DMS53 (cell line): ENCODE measurements around the gene PLSCR2.
A peak's percentile ranks its signal among the peaks of the same experiment; 100 is the strongest.
"Not testable (repeated sequence)": the region's sequence is repeated elsewhere in the genome, so short reads cannot be mapped to it uniquely, and the experiment has no call there.

Experiments used
- DNase-seq: peaks from one replicate; lab custom pipeline; 2025; lab: John Stamatoyannopoulos, UW

The PLSCR2 gene

DNA sequence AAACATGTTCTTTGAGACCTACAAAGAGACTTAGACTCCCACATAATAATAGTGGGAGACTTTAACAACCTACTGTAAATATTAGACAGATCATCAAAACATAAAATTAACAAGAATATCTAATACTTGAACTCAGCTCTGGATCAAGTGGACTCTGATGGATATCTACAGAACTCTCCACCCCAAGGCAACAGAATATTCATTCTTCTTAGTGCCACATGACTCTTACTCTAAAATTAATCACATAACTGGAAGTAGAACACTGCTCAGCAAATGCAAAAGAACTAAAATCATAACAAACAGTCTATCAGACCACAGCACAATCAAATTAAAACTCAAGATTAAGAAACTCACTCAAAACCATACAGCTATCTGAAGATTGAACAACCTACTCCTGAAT lies 15.9 kb upstream of the PLSCR2 start:
- no peak for DNase-seq

- no peak for DNase-seq
These were observed 6.9 kb upstream of the PLSCR2 start for GRCh38 chr3:146476094-146476740.

DNA sequence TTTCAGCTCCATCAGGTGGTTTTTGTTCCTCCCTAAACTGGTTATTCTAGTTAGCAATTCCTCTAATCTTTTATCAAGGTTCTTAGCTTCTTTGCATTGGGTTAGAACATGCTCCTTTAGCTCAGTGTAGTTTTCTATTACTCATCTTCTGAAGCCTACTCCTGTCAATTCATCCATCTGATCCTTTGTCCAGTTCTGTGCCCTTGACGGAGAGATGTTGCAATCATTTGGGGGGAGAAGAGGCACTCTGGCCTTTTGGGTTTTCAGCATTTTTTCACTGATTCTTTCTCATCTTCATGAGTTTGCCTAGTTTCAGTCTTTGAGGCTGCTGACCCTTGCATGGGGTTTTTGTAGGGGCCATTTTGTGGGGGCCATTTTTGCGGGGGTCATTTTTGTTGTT lies 5.6 kb upstream of the PLSCR2 start:
- DNase-seq, result not testable (repeated sequence)

DNA sequence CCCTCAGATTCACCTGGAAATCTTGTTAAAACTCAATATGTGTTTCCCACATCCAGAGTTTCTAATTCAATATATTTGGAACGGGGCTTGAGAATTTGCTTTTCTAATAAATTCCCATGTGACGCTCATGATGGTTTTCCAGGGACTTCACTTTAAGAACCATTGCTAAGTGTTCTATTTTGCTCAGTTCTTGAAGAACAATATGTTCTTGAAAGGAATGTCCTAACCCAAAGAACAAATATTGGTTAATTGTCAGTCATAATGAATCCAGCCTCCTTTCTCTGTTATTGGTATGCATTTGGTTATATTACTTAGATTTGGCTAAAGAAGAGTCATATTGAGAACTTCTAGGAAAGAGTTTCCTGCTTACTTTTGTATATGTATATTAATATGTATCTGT lies 4.4 kb upstream of the PLSCR2 start:
- no peak for DNase-seq

DNA sequence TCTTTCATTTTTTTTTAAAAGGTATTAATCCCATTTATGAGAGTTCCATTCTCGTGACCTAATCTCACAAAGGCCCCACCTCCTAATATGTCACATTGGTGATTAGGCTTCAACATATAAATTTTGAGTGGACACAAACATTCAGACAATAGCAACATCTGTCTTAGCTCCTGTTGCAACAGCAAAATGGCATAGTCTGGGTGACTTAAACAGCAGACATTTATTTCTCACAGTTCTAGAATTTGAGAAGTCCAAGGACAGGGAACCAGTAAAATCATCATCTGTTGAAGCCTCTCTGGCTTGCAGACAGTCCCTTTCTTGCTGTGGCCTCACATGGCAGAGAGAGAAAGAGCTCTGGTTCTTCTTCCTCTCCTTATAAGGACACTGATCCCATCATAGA lies 3.2 kb upstream of the PLSCR2 start:
- no peak for DNase-seq

DNA sequence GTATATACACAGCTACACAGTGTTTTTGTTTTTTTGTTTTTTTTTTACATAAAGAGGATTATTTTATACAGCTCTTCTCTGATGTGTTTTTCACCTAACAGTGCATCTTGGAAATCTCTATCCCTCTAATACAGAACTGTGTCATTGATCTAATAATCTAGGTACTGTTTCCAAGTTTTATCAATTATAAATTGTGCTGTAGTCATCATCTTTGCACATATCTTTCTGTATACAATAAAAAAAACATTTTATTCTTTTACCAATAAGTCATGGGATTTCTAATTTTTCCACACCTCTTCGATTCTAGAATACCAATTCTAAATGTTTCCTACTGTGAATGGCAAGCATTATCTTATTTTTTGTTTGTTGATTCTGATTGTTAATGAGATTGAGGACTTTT lies 1.7 kb upstream of the PLSCR2 start:
- no peak for DNase-seq

DNA sequence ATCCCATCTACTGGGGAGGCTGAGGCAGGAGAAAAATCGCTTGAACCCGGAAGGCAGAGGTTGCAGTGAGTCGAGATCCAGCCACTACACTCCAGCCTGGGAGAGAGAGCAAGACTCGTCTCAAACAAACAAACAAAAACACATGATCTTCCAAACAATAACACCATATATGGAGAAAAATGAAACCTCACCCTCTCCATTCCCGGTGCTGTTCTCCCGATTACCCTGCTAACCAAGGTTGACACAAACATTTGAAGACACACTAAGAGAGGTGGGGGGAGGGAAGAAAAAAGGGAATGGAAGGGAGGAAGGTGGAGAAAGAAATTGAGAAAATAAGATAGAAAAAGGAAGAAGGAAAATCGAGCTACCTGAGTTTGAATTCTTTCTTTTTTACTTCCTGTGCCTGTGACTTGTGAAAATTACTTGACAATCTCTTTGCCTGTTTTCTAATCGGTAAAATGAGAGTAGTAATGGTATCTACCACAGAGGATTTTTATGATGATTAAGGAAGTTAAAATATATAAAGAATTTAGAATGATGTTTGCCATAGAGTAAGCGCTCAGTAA lies 1.1 kb upstream of the PLSCR2 start:
- DNase-seq, result peak; percentile 87

DNA sequence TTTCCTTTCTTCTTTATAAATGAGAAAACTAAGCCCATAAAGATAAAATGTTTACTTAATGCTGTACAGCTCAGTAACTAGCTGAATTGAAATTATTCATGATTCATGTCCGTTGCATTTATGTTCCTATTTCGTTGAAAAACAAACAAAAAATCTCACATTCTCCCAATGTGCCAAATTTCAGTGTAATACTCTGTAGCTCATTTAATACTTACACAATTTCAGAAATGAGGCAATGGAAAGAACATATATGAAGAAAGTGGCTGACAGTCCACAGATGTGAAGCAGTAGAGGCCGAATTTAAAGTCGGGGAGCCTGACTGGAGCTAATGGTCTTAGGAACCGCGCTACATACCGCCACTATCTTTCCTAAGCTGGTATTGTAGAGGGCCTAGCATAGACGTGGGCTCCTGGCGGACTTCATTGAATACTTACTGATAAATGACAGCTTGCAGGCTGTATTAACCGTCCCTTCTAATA lies 651 bp downstream of the PLSCR2 start:
- no peak for DNase-seq

DNA sequence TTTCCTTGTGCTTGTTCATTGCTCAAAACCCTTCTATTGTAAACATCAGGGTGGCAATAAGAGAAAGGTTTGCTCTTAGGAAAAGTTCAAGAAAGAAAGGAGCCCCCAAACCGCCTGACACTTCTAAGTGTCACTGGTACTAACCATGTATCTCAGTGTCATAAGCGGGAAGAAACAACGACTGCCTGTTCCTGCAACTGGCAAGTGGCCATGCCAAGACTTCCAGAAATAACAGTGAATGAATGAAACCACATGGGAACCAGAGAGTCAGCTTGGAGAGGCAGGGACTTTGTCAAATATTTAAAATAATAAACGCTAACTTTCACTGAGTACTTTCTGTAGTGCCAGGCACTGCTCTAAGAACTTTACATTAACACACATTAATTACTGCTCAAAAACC lies 1.1 kb downstream of the PLSCR2 start:
- DNase-seq, result peak; percentile 42

DNA sequence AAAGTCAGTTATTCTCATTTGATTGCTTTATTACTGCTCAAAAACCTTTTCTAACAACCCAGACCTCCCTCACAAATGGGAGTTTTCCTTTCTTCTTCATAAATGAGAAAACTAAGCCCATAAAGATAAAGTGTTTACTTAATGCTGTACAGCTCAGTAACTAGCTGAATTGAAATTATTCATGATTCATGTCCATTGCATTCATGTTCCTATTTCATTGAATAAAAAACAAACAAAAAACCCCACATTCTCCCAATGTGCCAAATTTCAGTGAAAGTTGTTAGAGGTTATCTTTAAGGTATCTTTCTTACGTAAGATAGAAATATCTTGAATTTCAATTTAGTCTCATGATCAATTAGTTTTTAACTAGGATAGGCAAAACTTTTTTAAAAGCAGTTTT lies 2.8 kb downstream of the PLSCR2 start:
- DNase-seq, result no peak

DNA sequence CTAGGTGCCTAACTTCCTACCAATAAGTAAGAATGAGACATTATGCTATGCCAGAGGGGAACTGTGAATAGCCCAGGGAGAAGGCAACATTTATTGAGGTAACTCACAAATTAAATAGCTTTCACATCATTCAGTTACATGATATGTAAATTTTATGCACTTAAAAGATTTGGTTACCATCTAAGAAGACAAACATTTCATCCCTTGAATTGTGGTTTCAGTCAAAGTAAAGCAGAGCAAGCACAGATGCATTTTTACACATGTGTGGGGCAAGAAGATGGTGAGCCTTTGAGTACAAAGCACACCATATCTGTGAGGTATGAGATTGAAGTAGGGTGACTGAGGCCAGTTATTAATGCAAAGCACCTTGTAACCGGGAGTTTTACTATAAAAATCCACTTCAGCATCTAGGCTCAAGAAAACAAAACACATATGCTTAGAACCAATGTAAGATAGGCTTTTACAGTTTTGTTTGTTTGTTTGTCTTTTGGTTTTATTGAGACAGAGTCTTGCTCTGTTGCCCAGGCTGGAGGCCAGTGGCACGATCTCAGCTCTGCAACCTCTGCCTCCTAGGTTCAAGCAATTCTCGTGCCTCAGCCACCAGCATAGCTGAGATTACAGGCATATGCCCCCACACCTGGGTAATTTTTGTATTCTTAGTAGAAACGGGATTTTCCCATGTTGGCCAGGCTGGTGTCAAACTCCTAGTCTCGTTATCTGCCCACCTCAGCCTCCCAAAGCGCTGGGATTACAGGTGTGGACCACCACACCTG lies 3.5 kb downstream of the PLSCR2 start:
- no peak for DNase-seq

DNA sequence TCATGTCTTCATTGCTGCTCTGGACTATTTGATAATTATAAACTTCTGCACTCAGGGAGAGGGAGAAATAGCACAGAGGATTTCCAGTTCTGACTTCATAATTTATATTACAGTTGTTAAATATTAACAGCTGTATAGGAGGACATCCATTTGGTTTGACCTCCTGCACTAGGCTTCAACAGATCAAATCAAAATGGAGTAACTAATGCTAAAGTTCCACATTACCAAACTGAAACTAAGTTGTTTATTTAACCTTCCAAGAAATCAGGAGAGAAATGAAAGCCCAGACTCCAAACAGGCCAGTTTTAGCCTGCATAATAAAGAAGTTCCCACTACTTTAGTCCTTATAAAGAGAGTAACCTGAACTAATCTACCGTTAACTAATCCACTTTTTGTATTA lies 4.6 kb downstream of the PLSCR2 start:
- DNase-seq, result no peak

DNA sequence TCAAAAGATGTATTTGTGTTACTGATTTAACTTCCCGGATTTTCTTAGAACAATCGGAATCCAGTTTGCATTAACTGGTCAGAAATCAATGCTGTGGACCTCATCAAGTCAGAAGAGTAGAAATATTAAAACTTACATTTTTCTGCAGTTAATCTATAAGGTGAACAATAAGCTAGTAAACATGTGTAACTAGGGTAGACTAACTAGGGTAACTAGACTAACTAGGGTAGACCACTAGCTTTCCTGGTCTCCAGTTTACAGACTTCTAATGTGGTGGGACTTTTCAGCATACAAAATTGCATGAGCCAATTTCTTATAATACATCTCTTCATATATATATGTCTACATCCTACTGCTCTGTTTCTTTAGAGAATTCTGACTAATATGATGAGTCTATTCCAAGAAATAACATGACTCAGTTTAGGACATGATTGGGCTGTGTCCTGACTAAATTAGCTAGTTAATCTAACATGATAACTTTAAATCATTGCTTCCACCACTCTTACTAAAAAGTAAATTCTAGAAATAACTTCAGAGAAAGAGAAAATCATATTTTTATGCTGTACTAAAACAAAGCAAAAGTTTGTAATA lies 5.3 kb downstream of the PLSCR2 start:
- DNase-seq, result no peak

- DNase-seq, result no peak
These were observed 14.6 kb downstream of the PLSCR2 start for GRCh38 chr3:146454796-146455195.

DNA sequence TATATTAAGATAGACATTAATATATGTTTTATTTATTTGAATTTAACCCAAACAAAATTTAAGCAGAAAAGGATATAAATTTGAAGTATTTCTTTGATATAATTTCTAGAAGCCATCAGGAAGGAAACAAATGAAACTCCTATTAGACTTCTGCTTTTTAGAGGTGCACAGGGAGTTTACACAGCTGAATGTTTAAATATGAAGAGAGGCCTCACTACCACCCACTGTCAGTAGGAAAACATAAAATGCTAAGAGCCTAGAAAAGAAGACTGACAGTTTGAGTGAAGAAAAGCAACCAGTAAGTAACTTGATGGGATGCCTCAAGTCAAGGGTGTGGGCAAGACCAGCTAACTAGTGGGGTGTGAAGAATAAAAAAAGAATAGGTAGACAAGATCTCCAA lies 19.7 kb downstream of the PLSCR2 start:
- no peak for DNase-seq

DNA sequence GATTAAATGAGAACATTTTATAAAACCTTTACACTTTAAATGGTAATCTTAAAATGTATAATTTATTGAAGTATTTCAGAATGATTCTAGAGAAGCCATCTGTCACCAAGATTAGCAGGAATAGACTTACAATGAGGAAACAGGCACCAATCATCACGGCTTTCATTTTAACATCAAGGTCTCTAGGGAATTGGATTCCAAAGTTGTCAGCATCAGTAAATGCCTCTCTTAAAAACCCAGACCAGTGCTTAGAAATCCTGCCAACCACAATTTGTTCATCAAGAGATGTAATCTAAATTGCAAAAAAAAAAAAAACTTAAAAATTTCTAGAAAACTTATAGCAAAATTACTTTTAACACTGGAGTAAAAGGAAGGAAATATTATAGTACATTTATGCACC lies 20.3 kb downstream of the PLSCR2 start:
- DNase-seq, result no peak

DNA sequence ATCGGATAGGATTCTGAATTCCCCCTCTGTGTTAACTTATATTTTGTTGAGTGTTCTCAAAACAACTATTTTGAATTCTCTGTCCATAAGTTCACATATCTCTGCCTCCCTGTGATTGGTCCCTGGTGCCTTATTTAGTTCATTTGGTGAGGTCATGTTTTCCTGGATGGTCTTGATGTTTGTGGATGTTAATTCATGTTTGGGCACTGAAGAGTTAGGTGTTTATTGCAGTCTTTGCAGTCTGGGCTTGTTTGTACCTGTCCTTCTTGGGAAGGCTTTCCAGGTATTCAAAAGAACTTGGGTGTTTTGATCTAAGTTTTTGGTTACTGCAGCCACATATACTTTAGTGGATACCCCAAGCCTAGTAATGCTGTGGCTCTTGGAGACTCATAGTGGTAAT lies 23.3 kb downstream of the PLSCR2 start:
- DNase-seq, result no peak

DNA sequence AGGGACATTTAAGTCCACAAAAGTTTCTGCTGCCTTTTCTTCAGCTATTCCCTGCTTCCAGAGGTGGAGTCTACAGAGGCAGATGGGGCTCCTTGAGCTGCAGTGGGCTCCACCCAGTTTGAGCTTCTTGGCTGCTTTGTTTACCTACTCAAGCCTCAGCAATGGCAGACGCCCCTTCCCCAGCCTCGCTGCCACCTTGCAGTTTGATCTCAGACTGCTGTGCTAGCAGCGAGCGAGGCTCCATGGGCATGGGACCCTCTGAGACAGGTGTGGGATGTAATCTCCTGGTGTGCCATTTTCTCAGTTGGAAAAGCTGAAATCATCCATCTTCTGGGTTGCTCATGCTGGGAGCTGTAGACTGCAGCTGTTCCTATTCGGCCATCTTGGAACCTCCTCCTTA lies 29.1 kb downstream of the PLSCR2 start:
- not testable (repeated sequence) for DNase-seq

DNA sequence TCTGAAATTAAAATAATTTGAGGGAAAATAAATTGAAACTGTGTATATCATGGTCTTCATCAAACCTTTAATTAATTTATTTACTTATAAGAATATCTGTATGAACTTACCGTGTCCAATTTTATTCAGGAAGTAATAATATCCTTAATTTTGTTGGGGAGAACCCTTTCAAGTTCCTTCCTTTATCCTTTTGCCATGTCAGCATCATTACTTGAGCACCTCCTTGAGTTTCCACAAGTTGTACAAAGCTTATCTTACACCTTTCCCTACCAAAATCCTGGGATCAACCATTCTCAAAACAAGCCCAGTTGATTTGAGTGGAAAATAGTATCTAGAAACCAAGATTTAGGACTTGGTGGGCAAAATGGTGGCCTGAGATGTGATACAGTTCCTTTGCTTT lies 37.3 kb downstream of the PLSCR2 start:
- no peak for DNase-seq

GRCh38 chr3:146431240-146431639 lies 38.1 kb downstream of the PLSCR2 start:
- DNase-seq, result no peak

- DNase-seq, result no peak
These were observed 44.0 kb downstream of the PLSCR2 start for GRCh38 chr3:146425341-146425740.

DNA sequence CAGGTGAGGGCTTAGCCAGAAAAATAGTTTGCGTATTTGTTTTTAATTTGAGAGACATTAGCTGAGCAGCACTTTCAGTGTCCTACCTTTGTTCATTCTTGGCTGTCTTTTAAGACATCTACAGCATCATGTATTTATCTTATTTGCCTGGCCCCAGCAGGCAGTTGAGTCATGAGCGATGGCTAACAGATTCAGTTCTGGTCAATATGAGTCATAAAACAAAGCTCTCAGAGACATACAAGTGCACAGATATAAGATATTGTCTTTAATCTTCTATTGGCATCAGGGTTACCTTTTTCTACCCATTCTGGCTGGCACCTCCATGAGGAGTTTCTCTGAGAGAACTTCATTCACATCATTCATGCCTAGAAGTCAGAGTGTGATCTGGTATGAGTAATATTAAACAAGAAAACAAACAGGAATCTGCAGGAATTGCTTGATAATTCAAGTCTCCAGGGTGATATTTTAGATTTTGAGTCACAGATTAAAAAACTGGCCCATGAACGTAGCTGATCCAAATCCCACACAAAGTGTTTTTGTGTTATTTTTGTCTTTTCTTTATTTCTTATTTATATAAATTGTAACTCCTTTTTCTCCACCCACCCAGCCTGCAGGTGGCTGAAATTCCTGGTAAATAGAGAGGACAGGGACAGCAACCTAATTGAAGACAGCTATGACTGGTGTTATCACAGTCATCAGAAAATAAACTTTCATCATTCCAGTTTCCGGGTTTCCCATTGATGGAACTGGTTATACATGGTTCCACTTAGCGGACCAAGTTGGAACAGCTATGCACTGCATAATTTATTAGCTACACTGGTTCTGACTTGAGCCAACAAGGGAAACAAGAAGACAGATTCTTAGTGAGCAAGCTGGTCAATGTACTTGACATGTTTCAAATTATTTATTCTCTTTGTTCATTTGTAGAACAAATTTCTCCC lies 47.3 kb downstream of the PLSCR2 start:
- DNase-seq, result peak; percentile 34
